ENCODE measurements around the gene SIPA1L3.

DNA sequence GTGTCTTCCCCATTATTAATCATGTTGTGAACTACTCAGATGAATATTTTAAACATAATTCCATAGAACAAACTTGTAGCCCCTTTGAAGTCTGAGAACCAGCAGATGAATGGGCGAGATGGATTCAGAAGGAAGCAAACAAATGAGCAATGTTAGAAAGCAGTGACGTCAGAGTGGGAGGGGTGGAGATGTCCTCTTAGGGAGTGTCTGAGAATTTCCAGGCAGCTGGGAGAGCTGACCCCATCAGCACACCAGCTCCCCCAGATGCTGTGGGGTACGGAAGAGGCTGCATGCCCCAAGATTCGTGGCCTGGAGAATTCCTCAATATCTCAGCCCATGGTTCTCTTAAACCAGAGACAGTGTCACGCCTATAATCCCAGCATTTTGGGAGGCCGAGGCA lies 248.4 kb downstream of the SIPA1L3 start:
- TF ChIP-seq CTCF (conservative IDR thresholded peaks at IDR 0.05; ENCODE audit: low read depth in 2 of 2), result no peak
- no peak for TF ChIP-seq POLR2AphosphoS5 (IDR thresholded peaks at IDR 0.05; ENCODE audit: low read depth)
- no peak for TF ChIP-seq EZH2 (IDR thresholded peaks at IDR 0.05; ENCODE audit: low read depth, unreplicated experiment)
- TF ChIP-seq JUNB (IDR thresholded peaks at IDR 0.05; ENCODE audit: unreplicated experiment), result peak; percentile 94
- TF ChIP-seq, protein P1, sequence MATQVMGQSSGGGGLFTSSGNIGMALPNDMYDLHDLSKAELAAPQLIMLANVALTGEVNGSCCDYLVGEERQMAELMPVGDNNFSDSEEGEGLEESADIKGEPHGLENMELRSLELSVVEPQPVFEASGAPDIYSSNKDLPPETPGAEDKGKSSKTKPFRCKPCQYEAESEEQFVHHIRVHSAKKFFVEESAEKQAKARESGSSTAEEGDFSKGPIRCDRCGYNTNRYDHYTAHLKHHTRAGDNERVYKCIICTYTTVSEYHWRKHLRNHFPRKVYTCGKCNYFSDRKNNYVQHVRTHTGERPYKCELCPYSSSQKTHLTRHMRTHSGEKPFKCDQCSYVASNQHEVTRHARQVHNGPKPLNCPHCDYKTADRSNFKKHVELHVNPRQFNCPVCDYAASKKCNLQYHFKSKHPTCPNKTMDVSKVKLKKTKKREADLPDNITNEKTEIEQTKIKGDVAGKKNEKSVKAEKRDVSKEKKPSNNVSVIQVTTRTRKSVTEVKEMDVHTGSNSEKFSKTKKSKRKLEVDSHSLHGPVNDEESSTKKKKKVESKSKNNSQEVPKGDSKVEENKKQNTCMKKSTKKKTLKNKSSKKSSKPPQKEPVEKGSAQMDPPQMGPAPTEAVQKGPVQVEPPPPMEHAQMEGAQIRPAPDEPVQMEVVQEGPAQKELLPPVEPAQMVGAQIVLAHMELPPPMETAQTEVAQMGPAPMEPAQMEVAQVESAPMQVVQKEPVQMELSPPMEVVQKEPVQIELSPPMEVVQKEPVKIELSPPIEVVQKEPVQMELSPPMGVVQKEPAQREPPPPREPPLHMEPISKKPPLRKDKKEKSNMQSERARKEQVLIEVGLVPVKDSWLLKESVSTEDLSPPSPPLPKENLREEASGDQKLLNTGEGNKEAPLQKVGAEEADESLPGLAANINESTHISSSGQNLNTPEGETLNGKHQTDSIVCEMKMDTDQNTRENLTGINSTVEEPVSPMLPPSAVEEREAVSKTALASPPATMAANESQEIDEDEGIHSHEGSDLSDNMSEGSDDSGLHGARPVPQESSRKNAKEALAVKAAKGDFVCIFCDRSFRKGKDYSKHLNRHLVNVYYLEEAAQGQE (IDR thresholded peaks at IDR 0.05; ENCODE audit: unreplicated experiment), result no peak
- peak; percentile 84 for TF ChIP-seq CREB1 (CRISPR knock-in tag; IDR thresholded peaks at IDR 0.05; ENCODE audit: low read depth)
- TF ChIP-seq STAT1 (IDR thresholded peaks at IDR 0.05; ENCODE audit: unreplicated experiment), result no peak
- no peak for TF ChIP-seq ZNF331 (CRISPR knock-in tag; IDR thresholded peaks at IDR 0.05; ENCODE audit: low read depth)

All from GM23338 (cell line).